Pons (tissue), 1 donor: ENCODE results near the gene MERTK.
"Not testable (repeated sequence)": the region's sequence is repeated elsewhere in the genome, so short reads cannot be mapped to it uniquely, and the experiment has no call there.

Experiments used
- DNase-seq: peaks from one replicate; pipeline ENCODE4 v3.0.0-alpha.2; 2016; ENCODE audit warnings: low spot score

The MERTK gene

DNA sequence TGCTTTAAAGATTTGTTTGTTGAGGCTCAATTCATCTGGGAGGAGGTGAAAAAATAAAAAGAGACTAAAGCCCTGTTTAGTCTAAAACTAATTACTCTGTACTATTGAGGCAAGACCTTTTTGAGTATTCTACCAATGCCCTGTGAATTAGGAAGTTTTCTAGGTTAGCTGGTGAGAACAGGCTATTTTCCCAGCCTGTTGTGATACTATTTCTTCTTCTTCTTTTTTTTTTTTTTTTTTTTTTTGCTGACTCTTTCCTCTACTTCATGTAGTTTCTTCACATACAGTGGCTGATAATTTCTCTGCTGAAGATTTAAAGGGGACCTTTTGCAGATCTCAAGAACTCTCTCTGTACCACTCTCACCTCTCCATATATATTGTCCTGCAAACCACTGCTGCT lies 147.8 kb downstream of the MERTK start:
- no peak for DNase-seq

- no peak for DNase-seq
Observed at GRCh38 chr2:112047537-112048235, 149.3 kb downstream of the MERTK start.

GRCh38 chr2:112048236-112048592 lies 149.8 kb downstream of the MERTK start:
- DNase-seq, result no peak

DNA sequence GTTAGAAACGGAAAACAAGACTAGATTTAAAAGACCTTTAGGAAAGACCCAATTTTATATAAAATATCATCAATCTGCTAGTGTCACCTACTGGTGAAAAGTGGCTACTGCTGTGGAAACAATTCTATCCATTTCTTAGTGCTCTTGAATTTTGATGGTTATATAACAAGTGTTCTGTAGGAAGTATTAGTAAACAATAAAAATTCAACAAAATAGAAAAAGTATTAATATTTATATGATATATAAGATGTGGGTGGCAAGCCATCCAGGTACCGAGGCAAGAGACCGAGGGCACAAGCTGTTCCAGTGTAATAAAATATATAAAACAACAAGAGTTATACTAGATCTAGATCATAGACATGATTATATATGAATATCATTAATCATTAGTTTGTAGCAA lies 150.5 kb downstream of the MERTK start:
- DNase-seq, result peak; percentile 88

- DNase-seq, result no peak
Observed at GRCh38 chr2:112050316-112050715, 151.9 kb downstream of the MERTK start.

DNA sequence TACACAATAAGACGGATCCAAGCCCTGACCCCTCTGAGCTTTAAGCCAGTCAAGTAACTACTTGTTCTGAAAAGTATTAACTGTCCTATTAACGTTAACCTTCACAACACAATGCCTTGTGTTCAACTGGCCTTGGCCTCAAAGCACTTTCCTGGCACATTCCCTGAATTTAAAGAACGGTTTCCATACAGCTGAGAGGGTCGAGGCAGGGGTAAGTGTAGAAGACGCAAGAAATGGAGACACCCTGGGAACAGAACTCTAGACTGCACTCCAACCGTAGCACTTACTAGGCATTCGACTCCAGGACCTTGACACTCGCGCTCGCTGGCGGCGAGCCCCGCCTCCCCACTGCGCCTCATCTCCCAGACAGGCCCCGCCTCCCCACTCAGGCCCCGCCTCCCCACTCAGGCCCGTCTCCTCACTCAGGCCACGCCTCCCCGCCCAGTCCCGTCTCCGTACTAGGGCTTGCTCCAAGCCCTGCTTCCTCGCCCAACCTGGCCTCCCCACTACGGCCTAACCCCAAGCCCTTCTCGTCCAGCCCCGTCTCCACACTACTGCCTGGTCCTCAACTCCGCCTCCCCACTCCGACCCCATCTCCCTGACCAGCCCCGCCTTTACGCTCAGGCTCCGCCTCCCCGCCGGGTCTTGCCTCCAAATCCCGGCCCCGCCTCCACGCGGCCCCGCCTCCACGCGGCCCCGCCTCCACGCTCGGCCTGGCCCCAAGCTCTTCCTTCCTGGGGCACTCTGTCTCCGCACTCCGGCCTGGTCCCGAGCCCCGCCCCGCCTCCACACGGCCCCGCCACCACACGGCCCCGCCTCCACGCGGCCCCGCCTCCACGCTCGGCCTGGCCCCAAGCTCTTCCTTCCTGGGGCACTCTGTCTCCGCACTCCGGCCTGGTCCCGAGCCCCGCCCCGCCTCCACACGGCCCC lies 155.8 kb downstream of the MERTK start:
- DNase-seq, result peak; percentile 94

- peak; percentile 96 for DNase-seq
Observed at GRCh38 chr2:112054847-112055729, 156.7 kb downstream of the MERTK start, which contains the start of gene TMEM87B. TSS of gene TMEM87B (plus strand) at chr2:112055269. CDS start at chr2:112055592, 323 bp downstream.

DNA sequence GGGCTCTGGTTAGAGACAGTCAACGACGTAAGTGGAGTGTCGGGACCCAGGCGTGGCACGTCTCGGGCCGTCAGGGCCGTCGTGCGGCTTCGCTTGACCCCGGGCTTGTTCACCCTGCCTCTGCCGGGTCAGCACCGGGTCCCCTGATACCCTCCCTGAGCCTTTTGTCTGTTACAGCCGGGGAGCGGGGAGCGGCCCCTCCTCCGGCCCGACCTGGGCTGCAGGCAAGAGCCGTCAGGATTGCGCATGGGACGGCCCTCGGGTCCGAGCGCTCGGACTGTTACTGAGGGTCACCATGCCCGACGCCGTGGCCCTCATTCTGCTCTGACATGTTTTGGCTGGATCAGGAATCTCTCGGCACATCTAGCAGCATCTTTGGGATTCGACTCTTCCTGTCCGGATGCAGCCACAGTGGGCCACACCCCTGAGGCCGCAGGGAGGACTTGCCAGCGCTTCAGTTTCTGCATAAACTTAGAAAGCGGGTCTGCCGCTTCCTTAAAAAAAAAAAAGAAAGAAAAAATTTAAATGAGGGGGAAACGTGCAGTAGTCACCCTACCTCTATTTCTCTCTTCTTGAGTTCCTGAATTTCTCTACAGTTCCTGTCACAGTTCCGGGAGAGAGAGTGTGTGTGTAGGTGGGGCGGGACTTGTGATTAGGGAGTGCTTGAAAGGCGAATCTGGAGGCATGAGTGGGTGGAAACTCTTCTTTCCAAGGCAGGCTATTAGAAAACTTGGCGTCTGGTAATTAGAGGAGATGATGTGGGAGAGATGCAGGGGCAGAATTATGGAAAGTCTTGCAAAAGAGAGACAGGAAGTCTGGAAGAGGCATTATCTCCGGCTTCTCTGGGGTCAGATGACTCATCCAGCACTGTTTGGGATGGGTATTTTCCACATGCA lies 157.6 kb downstream of the MERTK start:
- DNase-seq, result peak; percentile 70

- DNase-seq, result no peak
Observed at GRCh38 chr2:112056626-112056987, 158.2 kb downstream of the MERTK start.

GRCh38 chr2:112059671-112060070 lies 161.3 kb downstream of the MERTK start:
- no peak for DNase-seq

DNA sequence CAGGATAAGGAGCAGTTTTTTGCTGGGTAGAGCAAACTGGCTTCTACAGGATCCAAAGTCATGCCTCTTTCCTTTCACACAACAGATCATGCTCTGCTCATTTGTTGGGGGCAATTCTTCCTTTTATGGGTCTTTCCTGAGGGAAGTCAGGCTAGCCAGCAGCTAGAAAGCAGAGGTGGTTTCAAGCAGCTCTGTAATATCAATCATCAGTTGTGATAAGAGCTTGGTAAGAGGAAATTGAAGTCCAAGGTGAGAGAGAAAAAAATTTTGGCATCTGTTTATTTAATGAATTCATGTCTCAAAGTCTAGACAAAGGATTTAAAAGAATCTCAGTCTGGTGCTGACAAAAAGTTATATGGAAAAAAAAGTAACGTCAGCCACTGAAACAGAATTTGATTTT lies 162.9 kb downstream of the MERTK start:
- no peak for DNase-seq

- no peak for DNase-seq
Observed at GRCh38 chr2:112061840-112062239, 163.4 kb downstream of the MERTK start.

DNA sequence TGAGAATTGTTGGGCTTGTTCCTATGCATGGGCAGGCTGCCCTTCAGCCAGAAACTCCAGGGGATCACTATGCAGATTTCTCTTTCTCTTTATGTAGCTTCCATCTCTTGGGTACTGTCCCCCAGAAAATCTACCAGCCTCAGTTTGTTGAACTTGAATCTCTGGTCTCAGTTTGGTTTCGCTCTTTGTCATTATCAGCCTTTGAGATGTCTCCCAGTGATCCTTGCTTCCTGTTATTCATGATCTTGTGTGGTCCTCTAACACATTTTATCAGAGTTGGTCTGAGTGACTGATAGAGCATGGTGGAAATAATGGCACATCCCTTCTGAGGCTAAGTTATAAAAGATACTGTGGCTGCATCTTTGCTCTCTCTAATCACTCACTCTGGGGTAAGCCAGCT lies 164.5 kb downstream of the MERTK start:
- no peak for DNase-seq

- DNase-seq, result no peak
Observed at GRCh38 chr2:112065486-112065885, 167.1 kb downstream of the MERTK start.

- no peak for DNase-seq
Observed at GRCh38 chr2:112065966-112066365, 167.6 kb downstream of the MERTK start.

DNA sequence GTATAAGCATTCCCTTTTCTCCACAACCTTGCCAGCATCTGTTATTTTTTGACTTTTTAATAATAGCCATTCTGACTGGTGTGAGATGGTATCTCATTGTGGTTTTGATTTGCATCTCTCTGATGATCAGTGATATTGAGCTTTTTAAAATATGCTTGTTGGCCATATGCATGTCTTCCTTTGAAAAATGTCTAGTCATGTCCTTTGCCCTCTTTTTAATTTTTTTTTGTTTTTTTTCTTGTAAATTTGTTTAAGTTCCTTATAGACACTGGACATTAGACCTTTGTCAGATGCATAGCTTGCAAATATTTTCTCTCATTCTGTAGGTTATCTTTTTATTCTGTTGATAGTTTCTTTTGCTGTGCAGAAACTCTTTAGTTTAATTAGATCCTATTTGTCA lies 171.4 kb downstream of the MERTK start:
- not testable (repeated sequence) for DNase-seq

DNA sequence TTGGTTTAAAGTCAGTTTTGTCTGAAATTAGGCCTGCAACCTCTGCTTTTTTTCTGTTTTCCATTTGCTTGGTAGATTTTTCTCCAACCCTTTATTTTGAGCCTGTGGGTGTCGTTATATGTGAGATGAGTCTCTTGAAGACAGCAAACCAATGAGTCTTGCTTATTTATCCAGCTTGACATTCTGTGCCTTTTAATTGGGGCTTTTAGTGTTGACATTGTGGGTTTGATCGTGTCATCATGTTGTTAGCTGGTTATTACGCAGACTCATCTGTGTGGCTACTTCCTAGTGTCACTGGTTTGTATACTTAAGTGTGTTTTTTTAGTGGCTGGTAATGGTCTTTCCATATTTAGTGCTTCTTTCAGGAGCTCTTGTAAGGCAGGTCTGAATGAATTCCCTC lies 175.5 kb downstream of the MERTK start:
- no peak for DNase-seq

- no peak for DNase-seq
Observed at GRCh38 chr2:112074506-112074905, 176.1 kb downstream of the MERTK start.

GRCh38 chr2:112075490-112076260 lies 177.3 kb downstream of the MERTK start:
- DNase-seq, result no peak

- no peak for DNase-seq
Observed at GRCh38 chr2:112077814-112078213, 179.4 kb downstream of the MERTK start.
